ENCODE measurements around the gene LYZ. TPM values are rescaled to one million over a fixed set of nuclear protein-coding genes. Genes with fewer than 3 reads are reported as not detected.

Gene LYZ
- total RNA-seq, 6 experiments from 2014 or later = not detected

DNA sequence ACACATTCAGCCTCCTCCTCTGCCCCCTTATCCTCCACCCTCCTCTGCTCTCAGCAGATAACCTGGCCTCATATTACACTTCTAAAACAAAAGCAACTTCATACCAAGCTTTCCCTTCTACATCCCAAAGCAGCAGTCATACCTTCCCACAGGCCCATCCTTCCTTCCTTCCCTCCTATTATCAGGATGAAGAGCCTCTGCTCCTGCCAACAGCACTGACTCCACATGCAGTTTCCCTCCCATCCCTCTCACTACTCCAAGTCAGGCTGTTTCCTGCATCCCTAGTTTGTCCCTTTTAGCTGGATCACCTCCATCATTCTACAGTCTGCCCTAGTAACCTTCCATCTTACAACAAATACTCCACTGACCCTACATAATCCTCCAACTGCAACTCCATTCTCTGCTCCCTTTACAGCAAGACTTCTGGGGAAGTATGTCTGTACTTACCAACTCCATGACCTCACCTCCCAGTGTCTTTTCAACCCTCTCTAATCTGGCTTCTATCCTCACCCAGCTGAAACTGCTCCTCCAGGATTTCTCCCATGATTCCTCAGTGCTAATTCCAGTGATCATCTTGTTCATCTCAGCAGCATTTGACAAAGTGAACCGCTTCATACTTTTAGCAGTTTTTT lies 6.5 kb downstream of the LYZ start:
- H3K27ac Mint-ChIP-seq = no peak overlapping the region

GRCh38 chr12:69355363-69356028 lies 7.3 kb downstream of the LYZ start:
- no peak for DNase-seq
- H3K27ac Mint-ChIP-seq = no peak overlapping the region
- H3K4me3 Mint-ChIP-seq = no peak overlapping the region

More for the DNA sequence above, 6.5 kb downstream of the LYZ start:
- H3K36me3 Mint-ChIP-seq (ENCODE audit: low read depth) = no peaks in the 10 kb centered on the region
- no peak for DNase-seq
- peaks cover 4% of the 10 kb centered on the region for H3K27me3 Mint-ChIP-seq (ENCODE audit: insufficient read depth)
- H3K4me3 Mint-ChIP-seq = no peak overlapping the region
- no peak for TF ChIP-seq CTCF (IDR thresholded peaks at IDR 0.05)
- H3K4me1 Mint-ChIP-seq (ENCODE audit: low read depth) = peaks cover 20% of the 10 kb centered on the region
- H3K9me3 Mint-ChIP-seq = no peaks in the 10 kb centered on the region

GRCh38 chr12:69359531-69360347 lies 11.6 kb downstream of the LYZ start, which contains the start of gene YEATS4:
Gene YEATS4 (plus strand): TSS chr12:69359743. CDS start chr12:69359973, 230 bp downstream.
- DNase-seq = peak; percentile 90
- H3K27me3 Mint-ChIP-seq (ENCODE audit: insufficient read depth) = peaks cover 4% of the 10 kb centered on the region
- H3K36me3 Mint-ChIP-seq (ENCODE audit: low read depth) = no peaks in the 10 kb centered on the region; the same call in 1 of the 2 replicates
- H3K4me3 Mint-ChIP-seq = peak within 1 kb of the TSS; percentile 89
- no peak for TF ChIP-seq CTCF (IDR thresholded peaks at IDR 0.05)
- H3K4me1 Mint-ChIP-seq (ENCODE audit: low read depth) = peaks cover 27% of the 10 kb centered on the region
- H3K9me3 Mint-ChIP-seq = no peaks in the 10 kb centered on the region
- peak within 1 kb of the TSS; percentile 83 for H3K27ac Mint-ChIP-seq

More at GRCh38 chr12:69355363-69356028, 7.3 kb downstream of the LYZ start:
- Mint-ChIP-seq H3K9me3 (no peaks in the 10 kb centered on the region), H3K4me1 (ENCODE audit: low read depth) (peaks cover 27% of the 10 kb centered on the region), H3K36me3 (ENCODE audit: low read depth) (no peaks in the 10 kb centered on the region; the same call in 1 of the 2 replicates), H3K27me3 (ENCODE audit: insufficient read depth) (peaks cover 4% of the 10 kb centered on the region)
- no peak for TF ChIP-seq CTCF (IDR thresholded peaks at IDR 0.05)

- DNase-seq = no peak
- no peaks in the 10 kb centered on the region for H3K9me3 Mint-ChIP-seq
- peaks cover 27% of the 10 kb centered on the region for H3K4me1 Mint-ChIP-seq (ENCODE audit: low read depth)
These were observed 12.1 kb downstream of the LYZ start for GRCh38 chr12:69360348-69360672.

More at GRCh38 chr12:69360348-69360672, 12.1 kb downstream of the LYZ start:
- Mint-ChIP-seq H3K36me3 (ENCODE audit: low read depth) (no peaks in the 10 kb centered on the region; the same call in 1 of the 2 replicates), H3K4me3 (peak overlapping the region; percentile 89), H3K27me3 (ENCODE audit: insufficient read depth) (peaks cover 2% of the 10 kb centered on the region; the same call in 1 of the 2 replicates), H3K27ac (peak overlapping the region; percentile 83)
- TF ChIP-seq CTCF (IDR thresholded peaks at IDR 0.05) = no peak
